PC-3 (cell line): ENCODE data around the gene UGGT2. TPM values are rescaled to one million over a fixed set of nuclear protein-coding genes. Genes with fewer than 3 reads are reported as not detected.
"Not testable (repeated sequence)": the region's sequence is repeated elsewhere in the genome, so short reads cannot be mapped to it uniquely, and the experiment has no call there.

ENCODE experiments used
- ATAC-seq: fragments of 200-7000 bp; cut with Tn5 transposase; 2 replicates; pipeline ENCODE4 v1.9.1; 2020; ENCODE audit warnings: mild to moderate bottlenecking, moderate library complexity
- BruUV-seq: library from RNA; stranded (reverse); fragments of 400-500 nt; replicated peaks from 2 replicates; lab custom pipeline; 2021; lab: Mats Ljungman, UMichigan
- CTCF ChIA-PET: fragments of 300-600 bp; sonication (Branson Sonifier 250); formaldehyde crosslinking; loops from one replicate; lab custom pipeline; 2022; ENCODE audit warnings: antibody characterized with exemption; lab: Charles Lee
- POLR2A ChIA-PET: fragments of 300-600 bp; sonication (Branson Sonifier 250); formaldehyde crosslinking; loops from one replicate; lab custom pipeline; 2022; ENCODE audit warnings: antibody characterized with exemption; ENCODE audit not compliant: unreplicated experiment; lab: Charles Lee
- DNase-seq: peaks from one replicate; pipeline ENCODE4 v3.0.0-alpha.2; 2015
- H2AFZ ChIP-seq: fragments of 300-600 bp; sonication (generic); 2 replicates; pipeline ENCODE4 v1.6.0; 2016; ENCODE audit warnings: antibody characterized with exemption, low read length
- H3F3A ChIP-seq: fragments of 300-600 bp; sonication (generic); one replicate; pipeline ENCODE4 v1.6.0; 2017; ENCODE audit warnings: antibody characterized with exemption, low read length, control low read depth, mild to moderate bottlenecking; ENCODE audit not compliant: unreplicated experiment
- H3K27ac ChIP-seq: fragments of 300-600 bp; sonication (generic); 2 replicates; pipeline ENCODE4 v1.5.1; 2016; ENCODE audit warnings: mild to moderate bottlenecking, low read length
- H3K27me3 ChIP-seq: fragments of 300-600 bp; sonication (generic); 2 replicates; pipeline ENCODE4 v1.6.1; 2016; ENCODE audit warnings: low read length, mixed read lengths
- H3K36me3 ChIP-seq: fragments of 300-600 bp; sonication (generic); 2 replicates; pipeline ENCODE4 v1.6.1; 2016; ENCODE audit warnings: low read depth, mixed run types, low read length, mixed read lengths
- H3K4me1 ChIP-seq: fragments of 300-600 bp; sonication (generic); 2 replicates; pipeline ENCODE4 v1.5.1; 2016; ENCODE audit warnings: low read length; ENCODE audit not compliant: insufficient read depth
- H3K4me2 ChIP-seq: fragments of 300-600 bp; sonication (generic); 2 replicates; pipeline ENCODE4 v1.6.0; 2016; ENCODE audit warnings: low read length
- H3K4me3 ChIP-seq: fragments of 300-600 bp; sonication (generic); 2 replicates; pipeline ENCODE4 v1.5.1; 2016; ENCODE audit warnings: mild to moderate bottlenecking, low read length, mixed read lengths
- H3K79me2 ChIP-seq: fragments of 300-600 bp; sonication (generic); 2 replicates; pipeline ENCODE4 v1.6.1; 2017; ENCODE audit warnings: low read length, mixed read lengths
- H3K9ac ChIP-seq: fragments of 300-600 bp; sonication (generic); 2 replicates; pipeline ENCODE4 v1.6.0; 2016; ENCODE audit warnings: mild to moderate bottlenecking, low read length
- H3K9me2 ChIP-seq: fragments of 300-600 bp; sonication (generic); replicated peaks from 2 replicates; pipeline ENCODE4 v1.6.1; 2016; ENCODE audit warnings: mixed run types, low read length, mixed read lengths
- H3K9me3 ChIP-seq: fragments of 300-600 bp; sonication (generic); 2 replicates; pipeline ENCODE4 v1.6.1; 2016; ENCODE audit warnings: low read length, mixed read lengths
- H4K20me1 ChIP-seq: fragments of 300-600 bp; sonication (generic); 2 replicates; pipeline ENCODE4 v1.6.1; 2016; ENCODE audit warnings: low read length, mixed read lengths
- EZH2 ChIP-seq: fragments of 300-600 bp; sonication (generic); IDR thresholded peaks from one replicate; pipeline ENCODE4 v1.6.1; 2017; ENCODE audit warnings: antibody characterized with exemption, mild to moderate bottlenecking, low read length; ENCODE audit not compliant: unreplicated experiment
- EZH2phosphoT487 ChIP-seq: fragments of 300-600 bp; sonication (generic); IDR thresholded peaks from 2 replicates; pipeline ENCODE4 v1.6.1; 2018; ENCODE audit warnings: mild to moderate bottlenecking, antibody characterized with exemption, low read length, borderline replicate concordance
- intact Hi-C: fragments of 100-400 bp; cut with micrococcal nuclease; formaldehyde crosslinking; loops from 2 replicates; pipeline ENCODE4 v1.9.0; 2023
- total RNA-seq: library from RNA; depleted of rRNA; stranded (reverse); fragments of >200 nt; gene quantifications from 2 replicates; pipeline ENCODE4 v1.2.3, GENCODE V29; 2014
- TF ChIP-seq, protein P1 (sequence below): fragments of 300-600 bp; sonication (generic); conservative IDR thresholded peaks from 2 replicates; pipeline ENCODE4 v1.5.1; 2017; ENCODE audit warnings: antibody characterized with exemption, low read depth, mild to moderate bottlenecking, low read length

UGGT2 gene
- total RNA-seq, 1 experiment from 2014 or later = 24.3 TPM

DNA sequence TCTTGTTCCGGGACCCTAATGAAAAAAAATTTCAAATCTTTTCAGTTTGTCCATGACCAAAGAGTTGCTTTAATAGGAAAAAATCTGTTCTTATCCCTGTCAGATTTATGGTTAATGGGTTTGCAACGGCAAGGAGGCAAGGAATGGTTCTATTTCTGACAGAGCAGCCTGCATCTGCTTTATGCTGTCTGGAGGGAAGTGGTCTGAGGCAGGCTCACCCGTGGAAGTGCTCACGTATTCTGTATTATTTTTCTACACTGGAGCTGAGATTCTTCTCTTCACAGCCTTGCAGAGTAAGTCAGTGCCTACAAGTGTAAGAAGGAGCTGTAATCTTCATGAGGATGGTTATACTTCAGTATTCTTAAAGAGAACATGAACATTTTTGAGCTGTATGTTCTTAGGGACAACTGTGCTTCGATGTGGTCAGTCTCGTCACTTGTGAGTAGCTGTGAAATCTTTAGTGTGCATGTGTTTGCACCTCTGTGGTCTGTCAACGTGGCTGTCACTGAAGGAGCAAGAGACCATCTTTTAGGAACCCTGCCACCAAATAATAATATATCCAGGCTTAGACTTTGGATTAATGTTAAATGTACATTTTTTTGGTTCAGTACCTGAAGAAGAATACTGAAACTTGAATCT is 262.0 kb downstream of the UGGT2 start:
- Histone ChIP-seq H3K9me3 (no peaks in the 10 kb centered on the region), H4K20me1 (no peaks in the 10 kb centered on the region), H3K4me2 (no peak overlapping the region), H3K9me2 (no peaks in the 10 kb centered on the region), H3K27ac (no peak overlapping the region), H3K4me3 (no peak overlapping the region), H3F3A (no peaks in the 10 kb centered on the region), H2AFZ (no peak overlapping the region), H3K36me3 (peaks cover 19% of the 10 kb centered on the region; the same call in 1 of the 2 replicates), H3K4me1 (no peaks in the 10 kb centered on the region), H3K9ac (no peak overlapping the region), H3K79me2 (no peaks in the 10 kb centered on the region), H3K27me3 (no peaks in the 10 kb centered on the region)
- ATAC-seq = no peak
- CTCF ChIA-PET = no interaction called here
- intact Hi-C loops = no loop called here
- DNase-seq = no peak
- POLR2A ChIA-PET = no interaction called here
- no peak for TF ChIP-seq EZH2phosphoT487
- TF ChIP-seq, protein P1, sequence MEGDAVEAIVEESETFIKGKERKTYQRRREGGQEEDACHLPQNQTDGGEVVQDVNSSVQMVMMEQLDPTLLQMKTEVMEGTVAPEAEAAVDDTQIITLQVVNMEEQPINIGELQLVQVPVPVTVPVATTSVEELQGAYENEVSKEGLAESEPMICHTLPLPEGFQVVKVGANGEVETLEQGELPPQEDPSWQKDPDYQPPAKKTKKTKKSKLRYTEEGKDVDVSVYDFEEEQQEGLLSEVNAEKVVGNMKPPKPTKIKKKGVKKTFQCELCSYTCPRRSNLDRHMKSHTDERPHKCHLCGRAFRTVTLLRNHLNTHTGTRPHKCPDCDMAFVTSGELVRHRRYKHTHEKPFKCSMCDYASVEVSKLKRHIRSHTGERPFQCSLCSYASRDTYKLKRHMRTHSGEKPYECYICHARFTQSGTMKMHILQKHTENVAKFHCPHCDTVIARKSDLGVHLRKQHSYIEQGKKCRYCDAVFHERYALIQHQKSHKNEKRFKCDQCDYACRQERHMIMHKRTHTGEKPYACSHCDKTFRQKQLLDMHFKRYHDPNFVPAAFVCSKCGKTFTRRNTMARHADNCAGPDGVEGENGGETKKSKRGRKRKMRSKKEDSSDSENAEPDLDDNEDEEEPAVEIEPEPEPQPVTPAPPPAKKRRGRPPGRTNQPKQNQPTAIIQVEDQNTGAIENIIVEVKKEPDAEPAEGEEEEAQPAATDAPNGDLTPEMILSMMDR = no peak
- no peak for TF ChIP-seq EZH2
- no TSS peak for BruUV-seq

DNA sequence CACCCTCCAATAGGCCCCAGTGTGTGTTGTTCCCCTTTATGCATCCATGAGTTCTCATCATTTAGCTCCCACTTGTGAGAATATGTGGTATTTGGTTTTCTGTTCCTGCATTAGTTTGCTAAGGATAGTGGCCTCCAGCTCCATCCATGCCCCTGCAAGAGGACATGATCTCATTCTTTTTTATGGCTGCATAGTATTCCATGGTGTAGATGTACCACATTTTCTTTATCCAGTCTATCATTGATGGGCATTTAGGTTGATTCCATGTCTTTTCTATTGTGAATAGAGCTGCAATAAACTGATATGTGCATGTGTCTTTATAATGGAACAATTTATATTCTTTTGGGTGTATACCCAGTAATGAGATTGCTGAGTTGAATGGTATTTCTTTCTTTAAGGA is 263.9 kb downstream of the UGGT2 start:
- H3K9me2 ChIP-seq, H3K4me1 ChIP-seq, H3K9me3 ChIP-seq, H3K79me2 ChIP-seq, H3K4me3 ChIP-seq, H3K4me2 ChIP-seq, H3K27me3 ChIP-seq, H3F3A ChIP-seq, DNase-seq, BruUV-seq, CTCF ChIA-PET, H2AFZ ChIP-seq, H4K20me1 ChIP-seq, ATAC-seq, H3K27ac ChIP-seq, H3K9ac ChIP-seq, intact Hi-C loops: not testable (repeated sequence)
- POLR2A ChIA-PET = interaction anchor here (0.5 kb wide), 1 partner anchor 70 kb away, joined by 4 read pairs; no protein-coding TSS in a partner anchor
- H3K36me3 ChIP-seq = peaks cover 19% of the 10 kb centered on the region; the same call in 1 of the 2 replicates

DNA sequence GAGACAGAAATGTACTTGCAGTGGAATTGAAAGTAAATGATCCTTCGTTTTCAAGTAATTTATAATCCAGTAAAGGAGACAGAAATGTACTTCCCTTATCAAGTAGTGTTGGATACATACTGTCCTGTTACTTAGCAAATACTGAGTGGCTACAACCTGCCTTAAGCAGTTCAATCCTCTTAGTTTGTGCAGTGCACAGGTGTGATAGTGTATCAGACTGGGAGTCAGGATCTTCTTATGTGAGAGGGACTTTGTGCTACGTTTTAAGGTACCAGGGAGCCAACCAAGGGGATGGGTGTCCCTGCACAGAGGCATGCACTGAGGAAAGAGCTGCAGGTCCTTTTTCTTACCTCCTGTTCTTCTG is 265.1 kb downstream of the UGGT2 start:
- Histone ChIP-seq H3K4me3 (no peak overlapping the region), H3K4me1 (peaks cover 17% of the 10 kb centered on the region), H3K27ac (no peak overlapping the region), H3K4me2 (no peak overlapping the region), H3K79me2 (no peaks in the 10 kb centered on the region), H3K27me3 (no peaks in the 10 kb centered on the region), H4K20me1 (no peaks in the 10 kb centered on the region), H3K9me3 (no peaks in the 10 kb centered on the region), H2AFZ (no peak overlapping the region), H3K9ac (no peak overlapping the region), H3K9me2 (no peaks in the 10 kb centered on the region), H3K36me3 (peaks cover 17% of the 10 kb centered on the region; the same call in 1 of the 2 replicates), H3F3A (no peaks in the 10 kb centered on the region)
- intact Hi-C loops = no loop called here
- DNase-seq (no peak), ATAC-seq (no peak)
- no peak for TF ChIP-seq EZH2phosphoT487
- TF ChIP-seq, protein P1 = no peak
- TF ChIP-seq EZH2 = no peak
- no TSS peak for BruUV-seq
- ChIA-PET CTCF (no interaction called here), POLR2A (no interaction called here)
